Measurements from ENCODE around the gene GSTP1.

- TF ChIP-seq CTCF (conservative IDR thresholded peaks at IDR 0.05 in 1 of 2, IDR thresholded peaks at IDR 0.05 in 1 of 2; ENCODE audit: low read depth in 1 of 2, low read length in 2 of 2) (no peak), EZH2 (IDR thresholded peaks at IDR 0.05; ENCODE audit: low read length, missing control alignments) (no peak)
These were observed 35.0 kb upstream of the GSTP1 start for GRCh38 chr11:67548555-67549110.
